Trophoblast cell (in vitro differentiated cells and primary cell): ENCODE results near the gene LTK. TPM values are rescaled to one million over a fixed set of nuclear protein-coding genes. Genes with fewer than 3 reads are reported as not detected.

Experiments used
- DNase-seq, 2 donors: peaks; one replicate each; pipeline ENCODE4 v3.0.0-alpha.2; 2016
- H2AFZ ChIP-seq: 2 replicates; pipeline ENCODE4 v1.6.1; 2013; ENCODE audit warnings: low read length, moderate library complexity, mild to moderate bottlenecking; ENCODE audit not compliant: insufficient read depth, poor library complexity
- H2AK5ac ChIP-seq: 2 replicates; pipeline ENCODE4 v1.6.1; 2013; ENCODE audit warnings: mild to moderate bottlenecking, low read length
- H2BK120ac ChIP-seq: 2 replicates; pipeline ENCODE4 v1.6.1; 2013; ENCODE audit warnings: low read length, mild to moderate bottlenecking, moderate library complexity; ENCODE audit not compliant: insufficient read depth, poor library complexity
- H2BK12ac ChIP-seq: 2 replicates; pipeline ENCODE4 v1.6.1; 2013; ENCODE audit warnings: mild to moderate bottlenecking, low read length, moderate library complexity
- H2BK5ac ChIP-seq: 2 replicates; pipeline ENCODE4 v1.6.1; 2013; ENCODE audit warnings: low read length, low read depth, moderate library complexity, mild to moderate bottlenecking; ENCODE audit not compliant: poor library complexity
- H3K14ac ChIP-seq: 2 replicates; pipeline ENCODE4 v1.6.1; 2013; ENCODE audit warnings: mild to moderate bottlenecking, low read length
- H3K18ac ChIP-seq: 2 replicates; pipeline ENCODE4 v1.6.1; 2013; ENCODE audit warnings: mild to moderate bottlenecking, low read length
- H3K23ac ChIP-seq: 2 replicates; pipeline ENCODE4 v1.6.1; 2013; ENCODE audit warnings: low read length
- H3K27ac ChIP-seq: 2 replicates; pipeline ENCODE4 v1.5.1; 2013; ENCODE audit warnings: low read depth, mild to moderate bottlenecking, inconsistent platforms, low read length, moderate library complexity
- H3K27me3 ChIP-seq: 2 replicates; pipeline ENCODE4 v1.6.1; 2013; ENCODE audit warnings: inconsistent platforms, mild to moderate bottlenecking, low read length, moderate library complexity; ENCODE audit not compliant: insufficient read depth
- H3K36me3 ChIP-seq, 2 experiments: 1 replicate in 1 of 2; 2 replicates in 1 of 2; pipeline ENCODE4 v1.6.1; 2013; ENCODE audit warnings: low read length in 2 of 2, mild to moderate bottlenecking in 2 of 2, moderate library complexity in 1 of 2; ENCODE audit not compliant: insufficient read depth in 2 of 2, control insufficient read depth in 1 of 2
- H3K4ac ChIP-seq: 2 replicates; pipeline ENCODE4 v1.6.1; 2013; ENCODE audit warnings: low read depth, mild to moderate bottlenecking, low read length, moderate library complexity
- H3K4me1 ChIP-seq, 2 experiments: 1 replicate in 1 of 2; 2 replicates in 1 of 2; pipeline ENCODE4 v1.6.1; 2013; ENCODE audit warnings: low read length in 2 of 2, mild to moderate bottlenecking in 2 of 2, moderate library complexity in 1 of 2; ENCODE audit not compliant: insufficient read depth in 2 of 2, control insufficient read depth in 1 of 2
- H3K4me2 ChIP-seq: 2 replicates; pipeline ENCODE4 v1.6.1; 2013; ENCODE audit warnings: inconsistent platforms, mild to moderate bottlenecking, low read length, moderate library complexity
- H3K4me3 ChIP-seq: 2 replicates; pipeline ENCODE4 v1.5.1; 2013; ENCODE audit warnings: mild to moderate bottlenecking, low read depth, low read length, inconsistent platforms
- H3K79me1 ChIP-seq: one replicate; pipeline ENCODE4 v1.6.1; 2013; ENCODE audit warnings: low read length
- H3K79me2 ChIP-seq: 2 replicates; pipeline ENCODE4 v1.6.1; 2013; ENCODE audit warnings: low read length, mild to moderate bottlenecking; ENCODE audit not compliant: control insufficient read depth, insufficient read depth, poor library complexity
- H3K9ac ChIP-seq: 2 replicates; pipeline ENCODE4 v1.6.1; 2013; ENCODE audit warnings: mild to moderate bottlenecking, low read length
- H3K9me3 ChIP-seq: 2 replicates; pipeline ENCODE4 v1.6.1; 2013; ENCODE audit warnings: low read depth, mild to moderate bottlenecking, control low read depth, inconsistent platforms, low read length; ENCODE audit not compliant: insufficient read depth
- H4K12ac ChIP-seq: 2 replicates; pipeline ENCODE4 v1.6.1; 2013; ENCODE audit warnings: low read depth, mild to moderate bottlenecking, low read length, moderate library complexity
- H4K8ac ChIP-seq: 2 replicates; pipeline ENCODE4 v1.6.1; 2013; ENCODE audit warnings: low read depth, mild to moderate bottlenecking, low read length, moderate library complexity
- H4K91ac ChIP-seq: one replicate; pipeline ENCODE4 v1.6.1; 2013; ENCODE audit warnings: low read depth, mild to moderate bottlenecking, low read length, moderate library complexity
- WGBS: extraction: QIAGEN DNeasy Blood & Tissue Kit; methylation state at CpG from one replicate; pipeline ENCODE4 v1.1.7; 2013; ENCODE audit warnings: missing lambda C conversion rate; ENCODE audit not compliant: insufficient read length, insufficient coverage; ENCODE audit errors: extremely low coverage; 5-methylcytosine and 5-hydroxymethylcytosine counted together
- polyA plus RNA-seq: library from polyadenylated mRNA; stranded (reverse); fragments of 200-250 nt; gene quantifications from 2 replicates; pipeline ENCODE4 v1.2.3, GENCODE V29; 2013

LTK gene
- polyA plus RNA-seq: 0.39 and 0.47 TPM in 2 replicates

GRCh38 chr15:41513506-41514227, at the start of gene LTK:
Gene LTK, minus strand, starts transcription at chr15:41513827. Its CDS starts 118 bp downstream, at chr15:41513709.
- Histone ChIP-seq H3K18ac (no peak within 1 kb of the TSS), H3K27me3 (peaks cover 39% of the 10 kb centered on the region), H2BK12ac (no peak within 1 kb of the TSS), H3K4me1 (peaks cover 13 to 25% of the 10 kb centered on the region in 2 experiments), H4K91ac (no peak within 1 kb of the TSS), H2AK5ac (no peak within 1 kb of the TSS), H4K8ac (no peak within 1 kb of the TSS), H3K23ac (no peak within 1 kb of the TSS), H2BK120ac (no peak within 1 kb of the TSS), H4K12ac (no peak within 1 kb of the TSS), H3K9me3 (no peaks in the 10 kb centered on the region), H3K4me3 (peak within 1 kb of the TSS; percentile 38), H3K79me2 (no peaks in the 10 kb centered on the region), H3K4me2 (peak within 1 kb of the TSS; percentile 65), H3K36me3 (peaks cover 5 to 11% of the 10 kb centered on the region in 2 experiments), H3K14ac (no peak within 1 kb of the TSS), H3K27ac (no peak within 1 kb of the TSS), H3K4ac (no peak within 1 kb of the TSS), H2AFZ (peak within 1 kb of the TSS; percentile 26), H3K9ac (no peak within 1 kb of the TSS), H3K79me1 (no peaks in the 10 kb centered on the region), H2BK5ac (no peak within 1 kb of the TSS)
- no peak for DNase-seq
- no CpG with 5 or more reads among the region's 33 CpGs for WGBS

GRCh38 chr15:41562784-41563198, 49.2 kb upstream of the LTK start:
- H3K27ac ChIP-seq: no peak overlapping the region
- H2AK5ac ChIP-seq: no peak overlapping the region
- no CpG with 5 or more reads among the region's 4 CpGs for WGBS
- H3K4ac ChIP-seq: peak overlapping the region; percentile 49
- H3K9ac ChIP-seq: no peak overlapping the region
- peaks cover 43 to 51% of the 10 kb centered on the region in 2 experiments for H3K36me3 ChIP-seq
- peak overlapping the region; percentile 21 for H4K8ac ChIP-seq
- DNase-seq: no peak
- no peak overlapping the region for H4K12ac ChIP-seq
- peak overlapping the region; percentile 3 for H2BK5ac ChIP-seq
- H3K4me3 ChIP-seq: no peak overlapping the region
- H4K91ac ChIP-seq: no peak overlapping the region
- H3K4me1 ChIP-seq: peaks cover 57 to 63% of the 10 kb centered on the region in 2 experiments
- H3K23ac ChIP-seq: no peak overlapping the region
- H3K14ac ChIP-seq: peak overlapping the region; percentile 38
- no peak overlapping the region for H2AFZ ChIP-seq
- no peaks in the 10 kb centered on the region for H3K27me3 ChIP-seq
- no peak overlapping the region for H3K4me2 ChIP-seq
- H3K79me2 ChIP-seq: peaks cover 18% of the 10 kb centered on the region
- H3K9me3 ChIP-seq: no peaks in the 10 kb centered on the region
- peak overlapping the region; percentile 72 for H3K18ac ChIP-seq
- peak overlapping the region; percentile 55 for H2BK12ac ChIP-seq
- peaks cover 37% of the 10 kb centered on the region for H3K79me1 ChIP-seq
- H2BK120ac ChIP-seq: no peak overlapping the region

- H3K36me3 ChIP-seq: peaks cover 41 to 47% of the 10 kb centered on the region in 2 experiments
- no peak overlapping the region for H3K4me3 ChIP-seq
- no peak overlapping the region for H2BK12ac ChIP-seq
- H4K8ac ChIP-seq: no peak overlapping the region
- peaks cover 17% of the 10 kb centered on the region for H3K79me2 ChIP-seq
- H3K4me2 ChIP-seq: no peak overlapping the region
- peak overlapping the region; percentile 19 for H2AK5ac ChIP-seq
- DNase-seq: no peak
- no peaks in the 10 kb centered on the region for H3K27me3 ChIP-seq
- no peak overlapping the region for H2BK5ac ChIP-seq
- no peak overlapping the region for H4K91ac ChIP-seq
- no peak overlapping the region for H3K23ac ChIP-seq
- no peak overlapping the region for H2BK120ac ChIP-seq
- peaks cover 36% of the 10 kb centered on the region for H3K79me1 ChIP-seq
- H3K9me3 ChIP-seq: no peaks in the 10 kb centered on the region
- H3K14ac ChIP-seq: peak overlapping the region; percentile 38
- no CpG with 5 or more reads among the region's 5 CpGs for WGBS
- H3K9ac ChIP-seq: no peak overlapping the region
- no peak overlapping the region for H3K4ac ChIP-seq
- peak overlapping the region; percentile 70 for H3K18ac ChIP-seq
- no peak overlapping the region for H3K27ac ChIP-seq
- no peak overlapping the region for H2AFZ ChIP-seq
- H3K4me1 ChIP-seq: peaks cover 53 to 59% of the 10 kb centered on the region in 2 experiments
- H4K12ac ChIP-seq: no peak overlapping the region
Observed at GRCh38 chr15:41562244-41562643, 48.6 kb upstream of the LTK start.

GRCh38 chr15:41561777-41562145, 48.1 kb upstream of the LTK start:
- Histone ChIP-seq H3K4me2 (no peak overlapping the region), H2BK120ac (no peak overlapping the region), H2BK5ac (no peak overlapping the region), H3K79me2 (peaks cover 17% of the 10 kb centered on the region), H3K4ac (no peak overlapping the region), H3K79me1 (peaks cover 36% of the 10 kb centered on the region), H2AK5ac (no peak overlapping the region), H3K18ac (peak overlapping the region; percentile 70), H3K4me1 (peaks cover 51 to 59% of the 10 kb centered on the region in 2 experiments), H3K14ac (no peak overlapping the region), H3K36me3 (peaks cover 39 to 42% of the 10 kb centered on the region in 2 experiments), H3K9ac (no peak overlapping the region), H4K8ac (no peak overlapping the region), H2BK12ac (no peak overlapping the region), H3K27ac (no peak overlapping the region), H2AFZ (no peak overlapping the region), H3K23ac (no peak overlapping the region), H3K9me3 (no peaks in the 10 kb centered on the region), H3K27me3 (no peaks in the 10 kb centered on the region), H4K12ac (no peak overlapping the region), H3K4me3 (no peak overlapping the region), H4K91ac (no peak overlapping the region)
- WGBS: no CpG with 5 or more reads among the region's 3 CpGs
- DNase-seq: peak in 1 of 2 donors; percentile 7
